SK-N-MC (cell line): Measurements from ENCODE around the gene TMEM259.

Experiments
- EZH2 ChIP-seq: fragments of 200-600 bp; sonication (generic); IDR thresholded peaks from one replicate; pipeline ENCODE4 v1.6.1; 2017; ENCODE audit warnings: antibody characterized with exemption
- FOXP2 ChIP-seq: optimal IDR thresholded peaks from 2 replicates; pipeline ENCODE3; 2011; ENCODE audit warnings: mild to moderate bottlenecking, moderate library complexity; ENCODE audit not compliant: insufficient read depth; ENCODE audit errors: extremely low read length, control extremely low read depth
- POLR2AphosphoS5 ChIP-seq: IDR thresholded peaks from 2 replicates; pipeline ENCODE4 v1.6.1; 2012; ENCODE audit warnings: mild to moderate bottlenecking, low read depth, low read length, borderline replicate concordance

GRCh38 chr19:1049106-1049505 is 28.2 kb upstream of the TMEM259 start:
- no peak for TF ChIP-seq POLR2AphosphoS5
- no peak for TF ChIP-seq FOXP2
- no peak for TF ChIP-seq EZH2
